Loucy (cell line): ENCODE data around the gene KLK8.

Experiments used
- EZH2phosphoT487 ChIP-seq: fragments of 200-600 bp; IDR thresholded peaks from 2 replicates; pipeline ENCODE4 v1.6.1; 2018; ENCODE audit warnings: antibody characterized with exemption, mild to moderate bottlenecking, moderate library complexity, borderline replicate concordance
- TF ChIP-seq, protein P1 (sequence below): fragments of 200-600 bp; sonication (generic); conservative IDR thresholded peaks from 2 replicates; pipeline ENCODE4 v1.5.1; 2014; ENCODE audit warnings: mild to moderate bottlenecking, antibody characterized with exemption, low read length

GRCh38 chr19:50959731-50960500, 41.5 kb downstream of the KLK8 start:
- TF ChIP-seq, protein P1, sequence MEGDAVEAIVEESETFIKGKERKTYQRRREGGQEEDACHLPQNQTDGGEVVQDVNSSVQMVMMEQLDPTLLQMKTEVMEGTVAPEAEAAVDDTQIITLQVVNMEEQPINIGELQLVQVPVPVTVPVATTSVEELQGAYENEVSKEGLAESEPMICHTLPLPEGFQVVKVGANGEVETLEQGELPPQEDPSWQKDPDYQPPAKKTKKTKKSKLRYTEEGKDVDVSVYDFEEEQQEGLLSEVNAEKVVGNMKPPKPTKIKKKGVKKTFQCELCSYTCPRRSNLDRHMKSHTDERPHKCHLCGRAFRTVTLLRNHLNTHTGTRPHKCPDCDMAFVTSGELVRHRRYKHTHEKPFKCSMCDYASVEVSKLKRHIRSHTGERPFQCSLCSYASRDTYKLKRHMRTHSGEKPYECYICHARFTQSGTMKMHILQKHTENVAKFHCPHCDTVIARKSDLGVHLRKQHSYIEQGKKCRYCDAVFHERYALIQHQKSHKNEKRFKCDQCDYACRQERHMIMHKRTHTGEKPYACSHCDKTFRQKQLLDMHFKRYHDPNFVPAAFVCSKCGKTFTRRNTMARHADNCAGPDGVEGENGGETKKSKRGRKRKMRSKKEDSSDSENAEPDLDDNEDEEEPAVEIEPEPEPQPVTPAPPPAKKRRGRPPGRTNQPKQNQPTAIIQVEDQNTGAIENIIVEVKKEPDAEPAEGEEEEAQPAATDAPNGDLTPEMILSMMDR, result no peak
- TF ChIP-seq EZH2phosphoT487, result no peak
